K562 (cell line): Measurements from ENCODE around the gene PRXL2B. TPM values are rescaled to one million over a fixed set of nuclear protein-coding genes. Genes with fewer than 3 reads are reported as not detected.

Experiments used
- ELF4 ChIP-seq: fragments of 450-650 bp; formaldehyde crosslinking; IDR thresholded peaks from 2 replicates; pipeline ENCODE4 v1.4.0; 2022; ENCODE audit warnings: missing genetic modification characterization
- EP300 ChIP-seq: IDR thresholded peaks from 2 replicates; pipeline ENCODE4 v1.6.1; 2012; ENCODE audit warnings: low read length, improper control_type of control experiment
- ERF ChIP-seq: fragments of 450-650 bp; formaldehyde crosslinking; IDR thresholded peaks from 2 replicates; pipeline ENCODE4 v1.4.0; 2020; ENCODE audit warnings: mild to moderate bottlenecking, mixed read lengths
- FOXJ3 ChIP-seq: sonication (generic); formaldehyde crosslinking; IDR thresholded peaks from 2 replicates; pipeline ENCODE4 v1.4.0; 2020; ENCODE audit warnings: mild to moderate bottlenecking, missing genetic modification reagents
- FOXK2 ChIP-seq, 2 experiments: fragments of 450-650 bp; IDR thresholded peaks in 1 of 2; conservative IDR thresholded peaks in 1 of 2; 2 replicates each; pipeline ENCODE4 v1.6.1; 2016; ENCODE audit warnings: low read depth in 2 of 2, mild to moderate bottlenecking in 1 of 2
- GTF2A2 ChIP-seq: IDR thresholded peaks from 2 replicates; pipeline ENCODE4 v1.6.1; 2016; ENCODE audit warnings: mild to moderate bottlenecking, missing genetic modification characterization, missing compliant biosample characterization
- HDAC2 ChIP-seq: fragments of 450-650 bp; IDR thresholded peaks from 2 replicates; pipeline ENCODE4 v1.6.1; 2016; ENCODE audit warnings: mild to moderate bottlenecking
- MAZ ChIP-seq, 2 experiments: fragments of 450-650 bp in 1 of 2; sonication (generic) in 1 of 2; formaldehyde crosslinking; IDR thresholded peaks in 1 of 2; conservative IDR thresholded peaks in 1 of 2; 2 replicates each; pipeline versions ENCODE4 v1.4.0 to v1.5.0; 2020; ENCODE audit warnings: mild to moderate bottlenecking in 1 of 2, missing genetic modification reagents in 1 of 2
- MYC ChIP-seq, 2 experiments: fragments of 250-450 bp in 1 of 2; sonication (Bioruptor Pico) in 1 of 2; IDR thresholded peaks; 2 replicates each; pipeline versions ENCODE4 v1.5.1 to v1.6.1; 2012 to 2021; ENCODE audit warnings: low read depth in 2 of 2, borderline replicate concordance in 1 of 2, improper control_type of control experiment in 1 of 2, low read length in 1 of 2, mild to moderate bottlenecking in 1 of 2, moderate library complexity in 1 of 2
- MYNN ChIP-seq, 2 experiments: sonication (generic); formaldehyde crosslinking in 1 of 2; IDR thresholded peaks; 2 replicates each; pipeline versions ENCODE4 v1.5.0 to v1.6.1; 2016 to 2020; ENCODE audit warnings: antibody characterized with exemption in 1 of 2, missing genetic modification reagents in 1 of 2
- NR1H2 ChIP-seq: sonication (generic); formaldehyde crosslinking; IDR thresholded peaks from 2 replicates; pipeline ENCODE4 v1.4.0; 2020; ENCODE audit warnings: mild to moderate bottlenecking, missing genetic modification reagents
- NR2C1 ChIP-seq, 2 experiments: fragments of 450-650 bp; IDR thresholded peaks; 2 replicates each; pipeline ENCODE4 v1.6.1; 2017; ENCODE audit warnings: mild to moderate bottlenecking in 2 of 2, antibody characterized with exemption in 1 of 2, inconsistent platforms in 1 of 2, missing compliant biosample characterization in 1 of 2, missing genetic modification characterization in 1 of 2
- PHB ChIP-seq: fragments of 250-450 bp; sonication (Bioruptor Pico); IDR thresholded peaks from 2 replicates; pipeline ENCODE4 v1.5.0; 2021
- RAD51 ChIP-seq: fragments of 450-650 bp; IDR thresholded peaks from 2 replicates; pipeline ENCODE4 v1.7.1; 2016; ENCODE audit warnings: low read depth, mild to moderate bottlenecking, borderline replicate concordance
- RBM15 ChIP-seq: fragments of 200-400 bp; formaldehyde crosslinking; IDR thresholded peaks from 2 replicates; pipeline ENCODE4 v1.6.1; 2018; ENCODE audit warnings: mild to moderate bottlenecking, low read length, moderate library complexity; ENCODE audit not compliant: insufficient read depth
- SAP30 ChIP-seq: fragments of 200-600 bp; sonication (generic); IDR thresholded peaks from 2 replicates; pipeline ENCODE4 v1.6.1; 2012; ENCODE audit warnings: borderline replicate concordance, low read depth, mild to moderate bottlenecking, moderate library complexity, low read length, control low read depth, inconsistent platforms; ENCODE audit not compliant: insufficient read depth, poor library complexity, severe bottlenecking
- SMAD4 ChIP-seq: fragments of 250-450 bp; sonication (Bioruptor Pico); conservative IDR thresholded peaks from 2 replicates; pipeline ENCODE4 v1.8.0; 2021; ENCODE audit warnings: inconsistent platforms, mild to moderate bottlenecking, moderate library complexity
- SMARCA5 ChIP-seq: fragments of 450-650 bp; IDR thresholded peaks from 2 replicates; pipeline ENCODE4 v1.6.1; 2016
- SMC3 ChIP-seq: conservative IDR thresholded peaks from 2 replicates; pipeline ENCODE4 v1.6.1; 2011; ENCODE audit warnings: low read depth, low read length, improper control_type of control experiment; ENCODE audit not compliant: insufficient read depth
- TOE1 ChIP-seq, 2 experiments: fragments of 450-650 bp in 1 of 2; sonication (generic) in 1 of 2; formaldehyde crosslinking in 1 of 2; IDR thresholded peaks; 2 replicates each; pipeline versions ENCODE4 v1.7.1 to v1.8.0; 2016 to 2022; ENCODE audit warnings: borderline replicate concordance in 2 of 2, mild to moderate bottlenecking in 2 of 2, antibody characterized with exemption in 1 of 2, inconsistent platforms in 1 of 2, low read depth in 1 of 2, missing genetic modification reagents in 1 of 2, moderate library complexity in 1 of 2
- TRIM28 ChIP-seq: fragments of 450-650 bp; IDR thresholded peaks from 2 replicates; pipeline ENCODE4 v1.6.1; 2017
- ZC3H4 ChIP-seq: sonication (generic); formaldehyde crosslinking; IDR thresholded peaks from 2 replicates; pipeline ENCODE4 v1.9.0; 2021; ENCODE audit warnings: missing genetic modification reagents, borderline replicate concordance
- ZNF12 ChIP-seq: sonication (generic); formaldehyde crosslinking; IDR thresholded peaks from 2 replicates; pipeline ENCODE4 v1.4.0; 2020; ENCODE audit warnings: mild to moderate bottlenecking, missing genetic modification reagents
- polyA plus RNA-seq, 8 experiments: library from polyadenylated mRNA; depleted of rRNA in 4 of 8; stranded (reverse) in 5 of 8; unstranded in 3 of 8; fragments of >200 nt; fragmentation: Nextera tagmentation in 2 of 8; fragmentation: Illumina TruSeq in 1 of 8; extraction: Ambion mirVana in 2 of 8; extraction: Trizol in 1 of 8; gene quantifications; 2 replicates each; pipeline versions ENCODE4 v1.2.1 to v1.2.3, GENCODE V29; 2011 to 2014; ENCODE audit warnings: inconsistent platforms in 1 of 8, missing spikeins in 1 of 8
- total RNA-seq, 7 experiments: library from RNA; depleted of rRNA in 6 of 7; stranded (reverse); fragments of >200 nt in 6 of 7; fragmentation: Illumina TruSeq in 2 of 7; extraction: Trizol in 2 of 7; gene quantifications; 2 replicates each; pipeline versions ENCODE4 v1.2.1 to v1.2.3, GENCODE V29; 2011 to 2021; ENCODE audit warnings: low replicate concordance in 1 of 7
- TF ChIP-seq, protein P1 (sequence below): fragments of 450-650 bp; formaldehyde crosslinking; conservative IDR thresholded peaks from 2 replicates; pipeline ENCODE4 v1.4.0; 2022; ENCODE audit warnings: mild to moderate bottlenecking, missing genetic modification characterization
- TF ChIP-seq, protein P2 (sequence below): sonication (generic); formaldehyde crosslinking; IDR thresholded peaks from 2 replicates; pipeline ENCODE4 v1.8.1; 2023; ENCODE audit warnings: mild to moderate bottlenecking, missing genetic modification reagents

PRXL2B gene
- total and polyA plus RNA-seq, 9 of the 15 experiments (the other 6 are each of a cell fraction or from before 2014, with no cell fraction given) = 0.99 to 25.3 (median 11.8) TPM

DNA sequence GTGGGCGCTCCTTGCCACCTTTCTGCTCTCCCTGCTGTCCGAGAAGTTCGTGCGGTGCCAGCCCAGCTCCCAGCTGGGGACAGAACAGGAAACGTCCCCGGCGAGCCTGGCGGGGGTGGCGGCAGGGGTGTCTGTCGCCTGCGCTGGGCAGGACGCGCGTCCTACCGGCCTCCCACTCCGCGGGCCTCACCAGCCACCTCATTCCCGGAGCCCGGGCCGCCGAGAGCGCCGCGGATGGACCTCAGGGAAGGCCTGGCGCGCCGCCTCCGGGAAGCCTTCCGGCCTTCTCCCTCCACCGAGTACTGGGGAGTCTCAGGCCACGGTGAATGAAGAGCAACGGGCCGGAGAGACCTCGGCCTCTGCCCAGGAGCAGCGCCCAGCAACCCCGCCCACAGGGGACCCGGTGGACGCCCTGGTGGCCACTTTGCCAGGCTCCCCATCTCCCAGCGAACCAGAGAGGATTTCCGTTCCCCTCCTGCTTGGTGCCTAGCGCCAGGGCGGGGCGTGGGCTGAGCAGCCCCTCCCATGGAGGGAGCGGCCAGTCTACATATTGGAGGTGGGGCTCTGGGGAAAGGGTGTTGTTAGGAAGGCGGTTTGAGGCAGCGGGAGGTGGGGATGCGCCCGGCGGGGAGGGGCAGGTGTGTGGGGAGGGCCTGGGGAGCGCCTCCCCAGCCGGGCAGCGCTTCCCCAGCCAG lies 39.9 kb upstream of the PRXL2B start (continued):
- no peak for TF ChIP-seq NR2C1 (IDR thresholded peaks at IDR 0.05)
- TF ChIP-seq NR2C1 (tag; IDR thresholded peaks at IDR 0.05) = no peak
- peak; percentile 36 to 50; a peak in 3 of 4 replicates for TF ChIP-seq FOXK2 (conservative IDR thresholded peaks at IDR 0.05 in 1 of 2, IDR thresholded peaks at IDR 0.05 in 1 of 2; ENCODE audit: low read depth in 2 of 2)
- TF ChIP-seq ZC3H4 (CRISPR knock-in tag) = no peak
- no peak for TF ChIP-seq RBM15
- peak; percentile 96 for TF ChIP-seq SMARCA5
- 0 out of 2 replicates have a peak, but pooled peaks have one; percentile 50 for TF ChIP-seq ELF4
- peak; percentile 58 for TF ChIP-seq MYC (IDR thresholded peaks at IDR 0.05; ENCODE audit: low read depth, low read length)
- peak; percentile 63; the same call in 1 of the 2 replicates for TF ChIP-seq MYC (CRISPR knock-in tag; IDR thresholded peaks at IDR 0.05; ENCODE audit: borderline replicate concordance, low read depth)
- TF ChIP-seq TOE1 (IDR thresholded peaks at IDR 0.05; ENCODE audit: borderline replicate concordance) = 0 out of 2 replicates have a peak, but pooled peaks have one; percentile 44
- TF ChIP-seq TOE1 (CRISPR knock-in tag; IDR thresholded peaks at IDR 0.05; ENCODE audit: borderline replicate concordance, low read depth) = no peak
- TF ChIP-seq SMAD4 (CRISPR knock-in tag) = peak; percentile 80
- TF ChIP-seq FOXJ3 (CRISPR knock-in tag) = no peak
- peak; percentile 45 for TF ChIP-seq SAP30
- TF ChIP-seq GTF2A2 (tag) = peak; percentile 75
- peak; percentile 53; the same call in 1 of the 2 replicates for TF ChIP-seq NR1H2
- TF ChIP-seq HDAC2 = peak; percentile 94
- TF ChIP-seq, protein P1, sequence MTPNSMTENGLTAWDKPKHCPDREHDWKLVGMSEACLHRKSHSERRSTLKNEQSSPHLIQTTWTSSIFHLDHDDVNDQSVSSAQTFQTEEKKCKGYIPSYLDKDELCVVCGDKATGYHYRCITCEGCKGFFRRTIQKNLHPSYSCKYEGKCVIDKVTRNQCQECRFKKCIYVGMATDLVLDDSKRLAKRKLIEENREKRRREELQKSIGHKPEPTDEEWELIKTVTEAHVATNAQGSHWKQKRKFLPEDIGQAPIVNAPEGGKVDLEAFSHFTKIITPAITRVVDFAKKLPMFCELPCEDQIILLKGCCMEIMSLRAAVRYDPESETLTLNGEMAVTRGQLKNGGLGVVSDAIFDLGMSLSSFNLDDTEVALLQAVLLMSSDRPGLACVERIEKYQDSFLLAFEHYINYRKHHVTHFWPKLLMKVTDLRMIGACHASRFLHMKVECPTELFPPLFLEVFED (CRISPR knock-in tag) = peak; percentile 44; the same call in 1 of the 2 replicates
- peak; percentile 68 for TF ChIP-seq MYNN (IDR thresholded peaks at IDR 0.05)
- TF ChIP-seq MYNN (CRISPR knock-in tag; IDR thresholded peaks at IDR 0.05) = no peak
- TF ChIP-seq RAD51 = 0 out of 2 replicates have a peak, but pooled peaks have one; percentile 7
- peak; percentile 66; the same call in 1 of the 2 replicates for TF ChIP-seq TRIM28
- TF ChIP-seq EP300 = 0 out of 2 replicates have a peak, but pooled peaks have one; percentile 17
- TF ChIP-seq MAZ (CRISPR knock-in tag; conservative IDR thresholded peaks at IDR 0.05 in 1 of 2, IDR thresholded peaks at IDR 0.05 in 1 of 2) = peak; percentile 91 to 93
- TF ChIP-seq PHB (CRISPR knock-in tag) = peak; percentile 68; the same call in 1 of the 2 replicates
- TF ChIP-seq, protein P2, sequence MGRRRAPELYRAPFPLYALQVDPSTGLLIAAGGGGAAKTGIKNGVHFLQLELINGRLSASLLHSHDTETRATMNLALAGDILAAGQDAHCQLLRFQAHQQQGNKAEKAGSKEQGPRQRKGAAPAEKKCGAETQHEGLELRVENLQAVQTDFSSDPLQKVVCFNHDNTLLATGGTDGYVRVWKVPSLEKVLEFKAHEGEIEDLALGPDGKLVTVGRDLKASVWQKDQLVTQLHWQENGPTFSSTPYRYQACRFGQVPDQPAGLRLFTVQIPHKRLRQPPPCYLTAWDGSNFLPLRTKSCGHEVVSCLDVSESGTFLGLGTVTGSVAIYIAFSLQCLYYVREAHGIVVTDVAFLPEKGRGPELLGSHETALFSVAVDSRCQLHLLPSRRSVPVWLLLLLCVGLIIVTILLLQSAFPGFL (CRISPR knock-in tag) = no peak
- TF ChIP-seq ZNF12 (CRISPR knock-in tag) = peak; percentile 66; the same call in 1 of the 2 replicates
- peak; percentile 71; the same call in 1 of the 2 replicates for TF ChIP-seq ERF (CRISPR knock-in tag)
- TF ChIP-seq SMC3 = 0 out of 2 replicates have a peak, but pooled peaks have one; percentile 14
